GM18873 (cell line): Measurements from ENCODE around the gene NAE1.
"Not testable (repeated sequence)": the region's sequence is repeated elsewhere in the genome, so short reads cannot be mapped to it uniquely, and the experiment has no call there.

Source experiments
- ATAC-seq: cut with Tn5 transposase; IDR thresholded peaks from one replicate; pipeline ENCODE4 v1.9.1; 2021; ENCODE audit warnings: mild to moderate bottlenecking, moderate library complexity, moderate number of reproducible peaks; ENCODE audit not compliant: unreplicated experiment, low FRiP score

Gene NAE1

DNA sequence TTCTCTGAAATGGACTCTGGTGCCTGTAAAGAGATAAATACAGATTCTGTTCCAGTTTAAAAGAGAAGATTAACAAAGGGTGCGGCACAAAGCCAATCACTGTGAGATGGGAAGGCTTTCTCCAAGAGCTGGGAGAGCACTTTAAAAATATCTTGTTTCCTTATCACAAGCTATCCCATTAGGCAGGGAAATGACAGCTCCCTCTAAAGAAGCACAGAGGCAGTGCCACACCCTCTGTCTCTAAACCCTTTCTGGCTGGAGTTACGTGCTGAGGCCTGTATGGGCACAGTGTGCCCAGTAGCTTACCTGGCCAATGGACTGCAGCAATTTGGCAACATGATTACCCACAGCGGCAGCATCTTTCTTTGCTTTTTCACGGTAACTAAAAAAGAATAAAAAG lies 20.4 kb downstream of the NAE1 start:
- ATAC-seq, result no peak

DNA sequence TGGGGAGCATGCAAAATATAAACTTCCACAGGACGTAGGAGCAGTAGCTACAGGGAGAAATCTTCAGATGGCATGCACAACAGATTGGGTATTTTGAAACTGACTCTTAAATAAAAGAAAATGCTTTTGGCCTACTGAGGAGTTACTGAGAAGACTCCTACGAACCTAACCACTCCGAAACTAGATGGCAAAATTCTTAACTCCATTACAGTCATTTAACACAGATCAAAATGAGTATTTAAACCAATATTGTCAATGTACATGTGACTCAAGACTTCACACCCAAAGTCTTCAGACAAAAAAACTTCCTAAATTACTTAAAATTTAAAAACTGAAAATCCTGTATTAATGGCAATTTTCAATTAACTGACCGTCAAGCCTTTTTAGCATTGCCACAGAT lies 21.0 kb downstream of the NAE1 start:
- ATAC-seq, result no peak

DNA sequence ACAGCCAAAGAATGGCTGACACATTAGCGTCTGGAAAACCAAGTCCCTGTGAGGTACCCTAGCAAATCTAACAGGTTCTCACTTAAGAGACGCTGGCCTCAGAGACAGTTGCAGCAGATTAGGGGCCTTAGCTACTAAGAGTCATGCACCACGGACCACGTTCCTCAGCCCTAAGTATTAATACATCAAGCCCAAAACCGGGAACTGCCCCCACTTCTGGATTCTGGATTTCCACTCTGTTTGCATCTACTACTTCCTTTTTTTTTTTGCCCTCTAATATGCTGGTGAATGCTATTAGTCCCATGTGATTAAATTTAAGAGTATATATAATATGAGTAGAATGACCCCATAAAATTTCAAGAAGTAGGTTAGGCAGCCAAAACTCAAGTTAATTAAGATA lies 28.6 kb downstream of the NAE1 start:
- ATAC-seq, result no peak

DNA sequence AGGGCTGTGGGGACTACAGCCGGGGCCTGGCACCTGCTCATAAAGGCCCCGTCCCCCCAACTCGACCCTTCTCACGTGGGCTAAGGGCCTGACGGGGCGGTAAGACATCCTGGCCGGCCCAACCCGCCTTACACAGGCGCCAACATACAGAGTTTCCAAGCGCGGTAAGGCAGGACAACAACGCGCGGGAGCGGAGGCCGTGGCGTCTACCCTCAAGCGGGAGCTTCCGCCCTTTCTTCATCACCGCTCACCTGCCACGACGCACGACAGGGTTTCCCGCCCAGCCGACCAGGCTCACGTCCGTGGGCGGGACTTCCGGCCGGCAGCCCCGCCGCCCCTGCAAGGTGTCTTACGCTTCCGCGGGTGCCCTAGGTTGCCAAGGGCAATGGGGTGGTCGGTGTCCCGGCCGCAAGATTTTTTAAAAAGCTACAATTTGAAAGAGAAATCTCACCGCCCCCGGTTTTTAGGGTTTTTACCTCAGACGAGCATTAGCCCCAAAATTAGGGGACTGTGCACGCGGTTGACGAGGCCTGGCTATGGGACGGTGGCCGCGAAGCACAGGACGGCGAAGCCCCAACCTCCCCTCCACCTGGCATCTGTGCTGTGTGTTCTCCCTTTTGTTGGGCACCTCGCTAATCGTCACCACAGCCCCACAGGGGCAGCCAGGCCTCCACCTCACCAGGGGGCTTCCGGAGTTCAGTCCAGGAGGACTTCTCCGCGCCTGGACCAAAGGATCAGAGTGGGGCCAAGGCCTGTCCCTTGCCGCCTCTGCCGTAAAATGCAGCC lies 29.3 kb downstream of the NAE1 start, which contains the start of gene TERB1:
TSS of gene TERB1 (minus strand) at position 265 of the 786 bp plus-strand sequence. CDS start 4,786 bp downstream, outside the sequence.
- ATAC-seq, result no peak

GRCh38 chr16:66800856-66801255 lies 29.9 kb downstream of the NAE1 start:
- no peak for ATAC-seq

GRCh38 chr16:66798161-66798560 lies 32.6 kb downstream of the NAE1 start:
- ATAC-seq, result no peak

DNA sequence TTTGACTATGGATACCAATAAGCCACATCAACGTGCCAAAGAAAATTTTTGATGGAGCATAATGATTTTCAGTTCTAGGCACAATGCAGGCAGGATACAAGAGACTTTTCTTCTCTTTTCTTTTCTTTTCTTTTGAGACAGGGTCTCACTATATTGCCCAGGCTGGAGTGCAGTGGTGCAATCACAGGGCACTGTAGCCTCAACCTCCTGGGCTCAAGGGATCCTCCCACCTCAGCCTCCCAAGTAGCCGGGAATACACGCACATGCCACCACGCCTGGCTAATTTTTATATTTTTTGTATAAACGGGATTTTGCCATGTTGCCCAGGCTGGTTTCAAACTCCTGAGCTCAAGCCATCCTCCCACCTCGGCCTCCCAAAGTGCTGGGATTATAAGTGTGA lies 36.8 kb downstream of the NAE1 start:
- not testable (repeated sequence) for ATAC-seq

- no peak for ATAC-seq
Observed at GRCh38 chr16:66790130-66790733, 40.5 kb downstream of the NAE1 start.

- no peak for ATAC-seq
Observed at GRCh38 chr16:66787427-66787826, 43.3 kb downstream of the NAE1 start.

DNA sequence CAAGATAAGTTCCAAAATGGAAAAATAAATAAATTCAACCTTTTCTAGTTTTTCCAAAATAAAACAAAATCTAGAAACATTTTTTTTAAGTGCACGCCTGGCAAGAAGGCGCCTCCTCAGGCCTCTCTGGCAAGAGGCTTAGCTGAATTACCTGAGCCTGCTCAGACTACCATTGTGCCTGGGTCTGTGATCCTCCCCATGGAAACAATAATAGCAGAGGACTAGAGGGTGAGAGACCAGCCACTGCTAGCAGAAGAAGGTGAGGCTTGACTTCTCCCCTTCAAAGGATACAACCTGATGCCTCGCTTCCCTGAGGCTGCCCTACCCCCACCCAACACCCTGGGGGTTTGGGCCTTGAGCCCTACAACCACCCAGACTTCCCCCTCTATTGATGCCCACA lies 44.2 kb downstream of the NAE1 start:
- no peak for ATAC-seq

GRCh38 chr16:66776457-66776856 lies 54.3 kb downstream of the NAE1 start:
- ATAC-seq, result no peak

DNA sequence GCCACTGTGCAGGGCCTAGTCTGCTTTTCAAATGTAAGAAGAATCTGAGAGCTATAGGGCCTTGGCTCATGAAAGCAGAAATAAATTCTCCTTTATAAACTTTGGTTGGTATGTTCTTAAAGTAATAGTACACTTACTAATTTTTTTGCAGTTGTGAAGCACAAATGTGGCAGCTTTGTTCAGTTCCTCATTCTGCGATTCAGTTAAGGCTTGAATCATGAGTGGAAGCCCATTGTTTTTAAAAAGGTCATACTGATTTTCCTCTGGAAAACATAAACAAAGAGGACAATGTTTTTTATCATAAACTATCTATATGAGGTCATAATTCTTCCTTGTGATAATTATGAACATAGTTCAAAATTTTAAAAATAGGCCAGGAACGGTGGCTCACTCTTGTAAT lies 55.8 kb downstream of the NAE1 start:
- ATAC-seq, result no peak

DNA sequence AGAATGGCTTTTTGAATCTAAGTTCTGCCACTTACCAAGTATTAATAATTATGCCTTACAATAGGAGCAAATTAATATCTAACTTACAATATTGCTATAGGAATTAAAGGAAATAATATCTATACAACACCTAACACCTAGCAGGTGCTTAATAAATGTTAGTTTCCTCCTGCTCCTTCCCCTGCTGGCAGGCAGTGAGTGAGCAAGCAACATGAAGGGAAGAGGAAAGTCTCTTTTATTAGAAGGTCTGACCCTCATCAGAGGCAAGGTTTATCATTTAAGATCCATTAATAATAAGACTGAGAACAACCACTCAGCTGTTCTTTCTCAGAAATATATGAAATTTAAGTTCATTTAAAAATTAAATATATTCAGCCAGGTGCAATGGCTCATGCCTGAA lies 72.7 kb downstream of the NAE1 start:
- no peak for ATAC-seq

GRCh38 chr16:66754819-66755218 lies 76.0 kb downstream of the NAE1 start:
- no peak for ATAC-seq

GRCh38 chr16:66754211-66754610 lies 76.6 kb downstream of the NAE1 start:
- ATAC-seq, result no peak

GRCh38 chr16:66752958-66753357 lies 77.8 kb downstream of the NAE1 start:
- ATAC-seq, result no peak
